Trophoblast cell (in vitro differentiated cells and primary cell): ENCODE data around the gene GATA5.

ENCODE experiments used
- DNase-seq, 2 donors: peaks; one replicate each; pipeline ENCODE4 v3.0.0-alpha.2; 2016
- H2AFZ ChIP-seq: 2 replicates; pipeline ENCODE4 v1.6.1; 2013; ENCODE audit warnings: low read length, moderate library complexity, mild to moderate bottlenecking; ENCODE audit not compliant: insufficient read depth, poor library complexity
- H2AK5ac ChIP-seq: 2 replicates; pipeline ENCODE4 v1.6.1; 2013; ENCODE audit warnings: mild to moderate bottlenecking, low read length
- H2BK120ac ChIP-seq: 2 replicates; pipeline ENCODE4 v1.6.1; 2013; ENCODE audit warnings: low read length, mild to moderate bottlenecking, moderate library complexity; ENCODE audit not compliant: insufficient read depth, poor library complexity
- H2BK12ac ChIP-seq: 2 replicates; pipeline ENCODE4 v1.6.1; 2013; ENCODE audit warnings: mild to moderate bottlenecking, low read length, moderate library complexity
- H2BK5ac ChIP-seq: 2 replicates; pipeline ENCODE4 v1.6.1; 2013; ENCODE audit warnings: low read length, low read depth, moderate library complexity, mild to moderate bottlenecking; ENCODE audit not compliant: poor library complexity
- H3K14ac ChIP-seq: 2 replicates; pipeline ENCODE4 v1.6.1; 2013; ENCODE audit warnings: mild to moderate bottlenecking, low read length
- H3K18ac ChIP-seq: 2 replicates; pipeline ENCODE4 v1.6.1; 2013; ENCODE audit warnings: mild to moderate bottlenecking, low read length
- H3K23ac ChIP-seq: 2 replicates; pipeline ENCODE4 v1.6.1; 2013; ENCODE audit warnings: low read length
- H3K27ac ChIP-seq: 2 replicates; pipeline ENCODE4 v1.5.1; 2013; ENCODE audit warnings: low read depth, mild to moderate bottlenecking, inconsistent platforms, low read length, moderate library complexity
- H3K27me3 ChIP-seq: 2 replicates; pipeline ENCODE4 v1.6.1; 2013; ENCODE audit warnings: inconsistent platforms, mild to moderate bottlenecking, low read length, moderate library complexity; ENCODE audit not compliant: insufficient read depth
- H3K36me3 ChIP-seq, 2 experiments: 1 replicate in 1 of 2; 2 replicates in 1 of 2; pipeline ENCODE4 v1.6.1; 2013; ENCODE audit warnings: low read length in 2 of 2, mild to moderate bottlenecking in 2 of 2, moderate library complexity in 1 of 2; ENCODE audit not compliant: insufficient read depth in 2 of 2, control insufficient read depth in 1 of 2
- H3K4ac ChIP-seq: 2 replicates; pipeline ENCODE4 v1.6.1; 2013; ENCODE audit warnings: low read depth, mild to moderate bottlenecking, low read length, moderate library complexity
- H3K4me1 ChIP-seq, 2 experiments: 1 replicate in 1 of 2; 2 replicates in 1 of 2; pipeline ENCODE4 v1.6.1; 2013; ENCODE audit warnings: low read length in 2 of 2, mild to moderate bottlenecking in 2 of 2, moderate library complexity in 1 of 2; ENCODE audit not compliant: insufficient read depth in 2 of 2, control insufficient read depth in 1 of 2
- H3K4me2 ChIP-seq: 2 replicates; pipeline ENCODE4 v1.6.1; 2013; ENCODE audit warnings: inconsistent platforms, mild to moderate bottlenecking, low read length, moderate library complexity
- H3K4me3 ChIP-seq: 2 replicates; pipeline ENCODE4 v1.5.1; 2013; ENCODE audit warnings: mild to moderate bottlenecking, low read depth, low read length, inconsistent platforms
- H3K79me1 ChIP-seq: one replicate; pipeline ENCODE4 v1.6.1; 2013; ENCODE audit warnings: low read length
- H3K79me2 ChIP-seq: 2 replicates; pipeline ENCODE4 v1.6.1; 2013; ENCODE audit warnings: low read length, mild to moderate bottlenecking; ENCODE audit not compliant: control insufficient read depth, insufficient read depth, poor library complexity
- H3K9ac ChIP-seq: 2 replicates; pipeline ENCODE4 v1.6.1; 2013; ENCODE audit warnings: mild to moderate bottlenecking, low read length
- H3K9me3 ChIP-seq: 2 replicates; pipeline ENCODE4 v1.6.1; 2013; ENCODE audit warnings: low read depth, mild to moderate bottlenecking, control low read depth, inconsistent platforms, low read length; ENCODE audit not compliant: insufficient read depth
- H4K12ac ChIP-seq: 2 replicates; pipeline ENCODE4 v1.6.1; 2013; ENCODE audit warnings: low read depth, mild to moderate bottlenecking, low read length, moderate library complexity
- H4K8ac ChIP-seq: 2 replicates; pipeline ENCODE4 v1.6.1; 2013; ENCODE audit warnings: low read depth, mild to moderate bottlenecking, low read length, moderate library complexity
- H4K91ac ChIP-seq: one replicate; pipeline ENCODE4 v1.6.1; 2013; ENCODE audit warnings: low read depth, mild to moderate bottlenecking, low read length, moderate library complexity
- WGBS: extraction: QIAGEN DNeasy Blood & Tissue Kit; methylation state at CpG from one replicate; pipeline ENCODE4 v1.1.7; 2013; ENCODE audit warnings: missing lambda C conversion rate; ENCODE audit not compliant: insufficient read length, insufficient coverage; ENCODE audit errors: extremely low coverage; 5-methylcytosine and 5-hydroxymethylcytosine counted together

Gene GATA5

DNA sequence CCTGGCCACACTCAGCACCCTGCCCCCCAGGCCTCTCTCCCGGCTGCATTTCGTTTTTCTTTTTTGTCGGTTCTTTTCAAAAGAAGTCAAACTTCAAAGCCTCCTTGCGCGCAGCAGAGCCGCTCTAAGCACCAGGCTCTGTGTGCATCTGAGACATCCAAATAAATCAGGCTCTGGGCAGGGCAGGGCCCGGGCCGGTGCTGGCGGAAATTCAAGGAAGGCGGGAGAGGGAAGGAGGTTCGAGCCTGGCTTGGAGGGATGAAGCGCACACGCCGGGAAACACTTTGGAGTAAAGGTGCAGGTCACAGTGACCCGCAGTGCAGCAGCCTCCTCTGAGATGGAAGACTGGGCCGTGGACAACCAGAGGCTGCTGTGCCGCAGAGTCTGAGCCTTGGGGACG lies 5.8 kb downstream of the GATA5 start:
- Histone ChIP-seq H4K8ac (no peak overlapping the region), H3K9ac (no peak overlapping the region), H2AFZ (no peak overlapping the region), H2BK5ac (no peak overlapping the region), H3K4me1 (peaks cover 6 to 8% of the 10 kb centered on the region in 2 experiments), H4K12ac (no peak overlapping the region), H3K23ac (no peak overlapping the region), H3K79me2 (no peaks in the 10 kb centered on the region), H3K27ac (no peak overlapping the region), H3K79me1 (no peaks in the 10 kb centered on the region), H2AK5ac (no peak overlapping the region), H2BK120ac (no peak overlapping the region), H3K4me3 (no peak overlapping the region), H3K18ac (no peak overlapping the region), H3K9me3 (peaks cover 1% of the 10 kb centered on the region), H3K4ac (no peak overlapping the region), H2BK12ac (no peak overlapping the region), H4K91ac (no peak overlapping the region), H3K36me3 (no peaks in the 10 kb centered on the region), H3K4me2 (no peak overlapping the region), H3K27me3 (peaks cover 12% of the 10 kb centered on the region), H3K14ac (no peak overlapping the region)
- WGBS: no CpG with 5 or more reads among the region's 18 CpGs
- DNase-seq: no peak

DNA sequence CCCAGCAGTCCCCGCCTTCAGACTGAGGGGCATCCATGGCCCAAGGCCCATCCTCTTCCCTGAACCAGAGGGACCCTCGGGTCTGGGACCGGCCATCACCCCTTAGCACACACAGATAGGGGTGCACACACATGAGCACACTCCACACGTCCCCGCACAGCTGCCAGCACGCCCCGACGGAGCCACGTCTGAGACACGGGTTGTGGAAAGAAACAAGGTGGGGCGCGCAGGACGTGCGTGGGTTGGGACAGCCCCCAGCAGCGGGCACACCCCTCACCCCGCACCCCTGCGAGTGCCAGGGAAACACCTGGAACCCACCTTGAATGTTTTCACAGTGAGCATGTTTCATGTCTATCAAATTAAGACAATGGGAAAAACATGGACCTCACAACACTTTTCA lies 6.4 kb downstream of the GATA5 start:
- Histone ChIP-seq H2BK12ac (no peak overlapping the region), H4K12ac (no peak overlapping the region), H3K14ac (no peak overlapping the region), H3K36me3 (no peaks in the 10 kb centered on the region), H3K23ac (no peak overlapping the region), H3K4me1 (peaks cover 5 to 6% of the 10 kb centered on the region in 2 experiments), H4K8ac (no peak overlapping the region), H2BK120ac (no peak overlapping the region), H2AFZ (no peak overlapping the region), H3K4me3 (no peak overlapping the region), H3K18ac (no peak overlapping the region), H3K27ac (no peak overlapping the region), H3K79me1 (no peaks in the 10 kb centered on the region), H3K9me3 (peaks cover 1% of the 10 kb centered on the region), H3K27me3 (peaks cover 7% of the 10 kb centered on the region), H2BK5ac (no peak overlapping the region), H2AK5ac (no peak overlapping the region), H3K79me2 (no peaks in the 10 kb centered on the region), H3K4me2 (no peak overlapping the region), H3K9ac (no peak overlapping the region), H3K4ac (no peak overlapping the region), H4K91ac (no peak overlapping the region)
- DNase-seq: no peak
- no CpG with 5 or more reads among the region's 17 CpGs for whole genome bisulfite sequencing

DNA sequence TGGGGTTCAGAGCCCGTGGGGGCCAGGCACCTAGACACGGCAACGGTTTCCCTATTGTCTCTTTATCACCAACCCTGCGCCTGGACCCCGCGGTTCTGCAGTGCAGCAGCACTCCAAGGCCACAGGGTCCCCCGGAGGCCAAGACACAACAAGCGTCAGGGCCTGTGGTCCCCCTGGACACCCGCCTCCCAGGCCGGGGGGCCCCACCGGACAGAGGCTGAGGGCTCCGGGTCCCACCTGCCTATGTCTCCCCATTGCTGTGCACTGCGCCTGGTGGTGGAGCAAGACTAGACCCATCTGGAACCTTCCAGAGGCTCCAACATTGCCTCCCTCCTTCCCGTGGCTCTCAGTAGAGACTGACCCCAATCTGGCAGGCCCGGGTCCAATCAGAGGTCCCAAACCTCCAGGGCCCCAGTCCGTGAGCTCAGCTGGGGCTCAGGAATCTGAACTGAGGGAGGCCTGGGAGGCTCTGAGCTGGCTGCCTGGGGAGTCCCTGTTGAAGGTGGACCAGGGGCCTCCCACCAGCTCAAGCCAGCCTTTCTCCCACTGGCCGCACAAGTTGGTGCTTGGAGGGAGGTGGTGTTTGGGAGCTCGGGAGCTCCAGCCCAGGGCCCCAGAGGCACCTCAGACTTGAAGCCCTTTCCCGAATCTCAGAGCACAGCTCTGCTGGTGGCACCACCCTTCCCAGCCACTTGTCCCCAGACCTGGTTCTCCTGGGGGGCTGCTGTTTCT lies 8.8 kb downstream of the GATA5 start:
- WGBS: no CpG with 5 or more reads among the region's 19 CpGs
- no peak overlapping the region for H2AFZ ChIP-seq

DNA sequence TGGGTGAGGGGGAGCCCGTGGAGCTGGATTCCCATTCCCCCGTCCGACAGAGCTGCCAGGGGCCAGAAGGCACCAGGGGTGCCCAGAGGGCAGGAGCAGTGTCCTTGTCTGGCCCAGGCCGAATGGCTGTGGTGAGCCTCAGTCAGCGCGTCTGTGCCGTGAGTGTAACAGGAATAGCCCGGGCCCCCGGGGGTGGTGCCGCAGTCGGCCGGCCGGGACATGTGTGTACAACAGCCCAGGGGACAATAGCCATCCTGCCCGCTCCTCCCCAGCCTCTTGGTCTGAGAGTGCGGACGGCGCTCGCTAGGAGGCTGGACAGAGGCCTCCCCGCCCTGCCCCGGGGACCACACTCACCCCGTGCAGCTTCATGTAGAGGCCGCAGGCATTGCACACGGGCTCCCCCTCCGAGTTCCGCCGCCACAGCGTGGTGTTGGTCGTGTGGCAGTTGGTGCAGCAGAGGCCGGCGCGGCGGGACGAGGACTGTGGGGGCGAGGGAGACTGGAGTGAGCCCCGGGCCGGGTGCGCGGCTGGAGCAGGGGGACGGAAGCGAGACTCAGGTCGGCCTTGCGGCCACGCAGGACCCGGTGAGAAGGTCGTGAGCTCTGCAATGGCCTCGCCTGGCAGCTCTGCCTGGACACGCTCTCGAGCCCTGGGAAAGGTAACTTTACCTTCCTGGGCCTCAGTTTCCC lies 9.6 kb downstream of the GATA5 start:
- H2BK12ac ChIP-seq: no peak overlapping the region
- no peak overlapping the region for H3K4me3 ChIP-seq
- H3K9ac ChIP-seq: no peak overlapping the region
- no peak overlapping the region for H2BK120ac ChIP-seq
- no peak overlapping the region for H3K4ac ChIP-seq
- H3K4me2 ChIP-seq: no peak overlapping the region
- H3K18ac ChIP-seq: no peak overlapping the region
- H4K12ac ChIP-seq: no peak overlapping the region
- no peaks in the 10 kb centered on the region for H3K4me1 ChIP-seq
- H3K27me3 ChIP-seq: no peaks in the 10 kb centered on the region
- no peak for DNase-seq
- H3K14ac ChIP-seq: no peak overlapping the region
- no peaks in the 10 kb centered on the region for H3K79me1 ChIP-seq
- H4K8ac ChIP-seq: no peak overlapping the region
- WGBS: no CpG with 5 or more reads among the region's 48 CpGs
- H4K91ac ChIP-seq: no peak overlapping the region
- no peak overlapping the region for H3K23ac ChIP-seq
- H2AFZ ChIP-seq: no peak overlapping the region
- H3K9me3 ChIP-seq: no peaks in the 10 kb centered on the region
- H2BK5ac ChIP-seq: no peak overlapping the region
- H3K27ac ChIP-seq: no peak overlapping the region
- no peaks in the 10 kb centered on the region for H3K79me2 ChIP-seq
- no peak overlapping the region for H2AK5ac ChIP-seq
- H3K36me3 ChIP-seq: no peaks in the 10 kb centered on the region

More for the DNA sequence above, 8.8 kb downstream of the GATA5 start:
- Histone ChIP-seq H2BK120ac (no peak overlapping the region), H2BK12ac (no peak overlapping the region), H3K4me3 (no peak overlapping the region), H2BK5ac (no peak overlapping the region), H3K23ac (no peak overlapping the region), H3K36me3 (no peaks in the 10 kb centered on the region), H4K12ac (no peak overlapping the region), H3K27ac (no peak overlapping the region), H2AK5ac (no peak overlapping the region), H4K91ac (no peak overlapping the region), H3K4me2 (no peak overlapping the region), H3K9ac (no peak overlapping the region), H4K8ac (no peak overlapping the region), H3K4me1 (no peaks in the 10 kb centered on the region), H3K9me3 (no peaks in the 10 kb centered on the region), H3K79me1 (no peaks in the 10 kb centered on the region), H3K79me2 (no peaks in the 10 kb centered on the region), H3K14ac (no peak overlapping the region), H3K4ac (no peak overlapping the region), H3K27me3 (no peaks in the 10 kb centered on the region), H3K18ac (no peak overlapping the region)
- DNase-seq: no peak
